Neuronal stem cell (in vitro differentiated cells): ENCODE measurements around the gene S100A10.

Experiments
- DNase-seq: peaks from one replicate; pipeline ENCODE4 v3.0.0-alpha.2; 2013; ENCODE audit warnings: low spot score
- H2AFZ ChIP-seq: one replicate; pipeline ENCODE4 v1.6.1; 2013; ENCODE audit warnings: mild to moderate bottlenecking, low read length, inconsistent platforms
- H2AK5ac ChIP-seq: 2 replicates; pipeline ENCODE4 v1.6.1; 2013; ENCODE audit warnings: low read depth, mild to moderate bottlenecking, inconsistent platforms, low read length, moderate library complexity, mixed read lengths
- H2BK120ac ChIP-seq: 2 replicates; pipeline ENCODE4 v1.6.1; 2013; ENCODE audit warnings: low read depth, mild to moderate bottlenecking, inconsistent platforms, low read length, moderate library complexity, mixed read lengths
- H2BK12ac ChIP-seq: one replicate; pipeline ENCODE4 v1.6.1; 2013; ENCODE audit warnings: low read length, inconsistent platforms
- H2BK15ac ChIP-seq: 2 replicates; pipeline ENCODE4 v1.6.1; 2013; ENCODE audit warnings: mild to moderate bottlenecking, low read length, inconsistent platforms, mixed read lengths
- H2BK5ac ChIP-seq: one replicate; pipeline ENCODE4 v1.6.1; 2013; ENCODE audit warnings: inconsistent platforms, mild to moderate bottlenecking, low read length, moderate library complexity
- H3K14ac ChIP-seq: one replicate; pipeline ENCODE4 v1.6.1; 2013; ENCODE audit warnings: low read length, inconsistent platforms
- H3K18ac ChIP-seq: 2 replicates; pipeline ENCODE4 v1.6.1; 2013; ENCODE audit warnings: low read length, inconsistent platforms
- H3K23ac ChIP-seq: 2 replicates; pipeline ENCODE4 v1.6.1; 2013; ENCODE audit warnings: low read depth, mild to moderate bottlenecking, mixed read lengths, low read length, inconsistent platforms; ENCODE audit not compliant: poor library complexity
- H3K27ac ChIP-seq: replicated peaks from 3 replicates; pipeline ENCODE4 v1.5.1; 2013; ENCODE audit warnings: low read length, inconsistent platforms
- H3K27me3 ChIP-seq, 3 experiments: 2 replicates each; pipeline ENCODE4 v1.6.1; 2013; ENCODE audit warnings: low read length in 3 of 3, mild to moderate bottlenecking in 2 of 3, inconsistent platforms in 1 of 3, low read depth in 1 of 3, mixed read lengths in 1 of 3, moderate library complexity in 1 of 3; ENCODE audit not compliant: control insufficient read depth in 3 of 3, insufficient read depth in 3 of 3
- H3K36me3 ChIP-seq, 2 donors: replicated peaks in 1 of 2; 2 replicates each; pipeline ENCODE4 v1.6.1; 2013; ENCODE audit warnings: low read length in 2 of 2; ENCODE audit not compliant: control insufficient read depth in 2 of 2, insufficient read depth in 2 of 2
- H3K4ac ChIP-seq: 2 replicates; pipeline ENCODE4 v1.6.1; 2013; ENCODE audit warnings: inconsistent platforms, mild to moderate bottlenecking, low read length, moderate library complexity
- H3K4me1 ChIP-seq, 2 donors: 1 replicate in 1 of 2; 2 replicates in 1 of 2; pipeline ENCODE4 v1.6.1; 2013; ENCODE audit warnings: low read length in 2 of 2, low read depth in 1 of 2; ENCODE audit not compliant: control insufficient read depth in 2 of 2, insufficient read depth in 1 of 2
- H3K4me2 ChIP-seq: one replicate; pipeline ENCODE4 v1.6.1; 2013; ENCODE audit warnings: mild to moderate bottlenecking, low read length, inconsistent platforms; ENCODE audit not compliant: insufficient read depth, poor library complexity, severe bottlenecking
- H3K4me3 ChIP-seq, 2 donors: 2 replicates each; pipeline ENCODE4 v1.5.1; 2013; ENCODE audit warnings: low read length in 2 of 2, mild to moderate bottlenecking in 2 of 2, inconsistent platforms in 1 of 2, moderate library complexity in 1 of 2
- H3K79me1 ChIP-seq: one replicate; pipeline ENCODE4 v1.6.1; 2013; ENCODE audit warnings: low read depth, mild to moderate bottlenecking, inconsistent platforms, low read length, moderate library complexity
- H3K9ac ChIP-seq: one replicate; pipeline ENCODE4 v1.6.1; 2013; ENCODE audit warnings: mild to moderate bottlenecking, low read depth, low read length, inconsistent platforms; ENCODE audit not compliant: poor library complexity
- H3K9me3 ChIP-seq, 2 donors: replicated peaks in 1 of 2; 2 replicates each; pipeline versions ENCODE3 to v1.6.1; 2013; ENCODE audit warnings: low read length in 2 of 2, mild to moderate bottlenecking in 2 of 2, inconsistent platforms in 1 of 2, low read depth in 1 of 2, mixed read lengths in 1 of 2, moderate library complexity in 1 of 2; ENCODE audit not compliant: control insufficient read depth in 2 of 2, insufficient read depth in 1 of 2
- H4K8ac ChIP-seq: one replicate; pipeline ENCODE4 v1.6.1; 2013; ENCODE audit warnings: low read depth, mild to moderate bottlenecking, inconsistent platforms, low read length, moderate library complexity
- H4K91ac ChIP-seq: one replicate; pipeline ENCODE4 v1.6.1; 2013; ENCODE audit warnings: low read length, low read depth, mild to moderate bottlenecking, inconsistent platforms; ENCODE audit not compliant: poor library complexity
- WGBS, 2 donors: extraction: QIAGEN DNeasy Blood & Tissue Kit; methylation state at CpG; one replicate each; pipeline ENCODE4 v1.1.7; 2013; ENCODE audit warnings: missing lambda C conversion rate in 2 of 2, mixed read lengths in 1 of 2; ENCODE audit not compliant: insufficient read length in 2 of 2, insufficient replicate concordance in 1 of 2; ENCODE audit errors: extremely low coverage in 2 of 2; 5-methylcytosine and 5-hydroxymethylcytosine counted together

S100A10 gene

GRCh38 chr1:152038871-152039270 lies 45.2 kb upstream of the S100A10 start:
- no peak overlapping the region for H2BK15ac ChIP-seq
- no peaks in the 10 kb centered on the region for H3K36me3 ChIP-seq
- H3K14ac ChIP-seq: no peak overlapping the region
- H4K8ac ChIP-seq: no peak overlapping the region
- H2BK120ac ChIP-seq: no peak overlapping the region
- no peak overlapping the region for H2BK12ac ChIP-seq
- no peak for DNase-seq
- H3K9ac ChIP-seq: no peak overlapping the region
- H3K18ac ChIP-seq: no peak overlapping the region
- no peak overlapping the region for H2AFZ ChIP-seq
- H3K4ac ChIP-seq: no peak overlapping the region
- H3K9me3 ChIP-seq: no peaks in the 10 kb centered on the region
- H3K23ac ChIP-seq: no peak overlapping the region
- no peak overlapping the region for H2BK5ac ChIP-seq
- H3K79me1 ChIP-seq: no peaks in the 10 kb centered on the region
- H3K27me3 ChIP-seq: peaks cover 0 to 66% (median 16%) of the 10 kb centered on the region in 3 experiments
- no CpG with 5 or more reads among the region's 10 CpGs for WGBS, 2 donors
- no peak overlapping the region for H3K4me2 ChIP-seq
- peaks cover 5 to 10% of the 10 kb centered on the region in 2 donors for H3K4me1 ChIP-seq
- no peak overlapping the region for H3K27ac ChIP-seq
- H2AK5ac ChIP-seq: no peak overlapping the region
- H3K4me3 ChIP-seq: no peak overlapping the region
- no peak overlapping the region for H4K91ac ChIP-seq

GRCh38 chr1:152036267-152037216 lies 42.9 kb upstream of the S100A10 start, which contains the start of gene S100A11:
S100A11 (minus strand) TSS chr1:152037004; CDS start chr1:152036915, 89 bp downstream.
- Histone ChIP-seq H3K9me3 (no peaks in the 10 kb centered on the region), H3K4me1 (peaks cover 5 to 10% of the 10 kb centered on the region in 2 donors), H3K79me1 (no peaks in the 10 kb centered on the region), H2AFZ (peak within 1 kb of the TSS; percentile 82), H2AK5ac (no peak within 1 kb of the TSS), H2BK5ac (no peak within 1 kb of the TSS), H2BK12ac (no peak within 1 kb of the TSS), H3K9ac (peak within 1 kb of the TSS; percentile 1), H4K8ac (no peak within 1 kb of the TSS), H3K14ac (no peak within 1 kb of the TSS), H3K4ac (no peak within 1 kb of the TSS), H3K18ac (peak within 1 kb of the TSS; percentile 66), H3K4me2 (peak within 1 kb of the TSS; percentile 86), H3K27ac (no peak within 1 kb of the TSS), H3K36me3 (no peaks in the 10 kb centered on the region), H2BK15ac (no peak within 1 kb of the TSS), H4K91ac (no peak within 1 kb of the TSS), H2BK120ac (no peak within 1 kb of the TSS), H3K27me3 (peaks cover 0 to 61% (median 16%) of the 10 kb centered on the region in 3 experiments), H3K4me3 (peak within 1 kb of the TSS; percentile 48 to 73), H3K23ac (peak within 1 kb of the TSS; percentile 61)
- 100% methylated on average over 1 of the region's 53 CpGs; no CpG with 5 or more reads in 1 of the 2 donors for WGBS, 2 donors
- DNase-seq: no peak

- Histone ChIP-seq H4K91ac (no peak overlapping the region), H3K79me1 (no peaks in the 10 kb centered on the region), H3K4ac (no peak overlapping the region), H2AFZ (peak overlapping the region; percentile 82), H3K18ac (no peak overlapping the region), H2BK15ac (no peak overlapping the region), H3K27ac (no peak overlapping the region), H2AK5ac (no peak overlapping the region), H2BK120ac (no peak overlapping the region), H3K14ac (no peak overlapping the region), H2BK5ac (no peak overlapping the region), H3K9ac (no peak overlapping the region), H3K27me3 (peaks cover 0 to 55% (median 16%) of the 10 kb centered on the region in 3 experiments), H3K36me3 (no peaks in the 10 kb centered on the region), H3K23ac (no peak overlapping the region), H3K4me3 (peak overlapping the region in 1 of 2 donors; percentile 48), H2BK12ac (no peak overlapping the region), H3K4me1 (peaks cover 5 to 10% of the 10 kb centered on the region in 2 donors), H3K9me3 (no peaks in the 10 kb centered on the region), H3K4me2 (peak overlapping the region; percentile 86), H4K8ac (no peak overlapping the region)
- no CpG with 5 or more reads among the region's 17 CpGs for WGBS, 2 donors
- DNase-seq: no peak
Measured at GRCh38 chr1:152035539-152036266, 42.0 kb upstream of the S100A10 start.
